Liver (tissue), 3 donors: ENCODE results near the gene ITPRID1.

Source experiments
- EGR1 ChIP-seq, 2 donors: IDR thresholded peaks; 2 replicates each; pipeline ENCODE4 v1.6.1; 2016 to 2018; ENCODE audit warnings: antibody characterized with exemption in 2 of 2, low read depth in 2 of 2
- TF ChIP-seq, protein P1 (sequence below): IDR thresholded peaks from 2 replicates; pipeline ENCODE4 v1.6.1; 2016; ENCODE audit warnings: antibody characterized with exemption
- TF ChIP-seq, protein P2 (sequence below): fragments of 150-350 bp; IDR thresholded peaks from 2 replicates; pipeline ENCODE4 v1.5.1; 2017; ENCODE audit warnings: improper control_type of control experiment, low read depth, low read length; ENCODE audit not compliant: missing input control
- donor health status: healthy.
- donor health status: healthy.

DNA sequence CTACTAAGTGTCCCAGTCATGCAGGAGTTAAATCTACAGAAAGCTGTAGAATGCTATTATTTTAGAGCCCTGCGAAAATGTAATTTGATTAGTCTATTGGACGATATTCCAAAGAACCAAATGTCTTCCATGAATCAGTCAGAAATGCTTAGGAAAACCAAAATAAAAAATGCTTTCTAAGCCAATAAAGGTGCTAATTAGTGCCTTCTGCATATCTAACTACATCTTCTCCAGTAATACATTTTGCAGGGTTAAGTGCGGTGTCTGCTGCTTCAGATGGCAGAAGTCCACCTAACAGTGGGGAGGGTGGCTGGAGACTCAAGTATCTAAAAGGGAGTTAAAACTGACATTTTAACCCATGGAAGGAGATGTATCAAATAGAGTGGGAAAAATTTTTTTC, 50.1 kb downstream of the ITPRID1 start:
- TF ChIP-seq, protein P1, sequence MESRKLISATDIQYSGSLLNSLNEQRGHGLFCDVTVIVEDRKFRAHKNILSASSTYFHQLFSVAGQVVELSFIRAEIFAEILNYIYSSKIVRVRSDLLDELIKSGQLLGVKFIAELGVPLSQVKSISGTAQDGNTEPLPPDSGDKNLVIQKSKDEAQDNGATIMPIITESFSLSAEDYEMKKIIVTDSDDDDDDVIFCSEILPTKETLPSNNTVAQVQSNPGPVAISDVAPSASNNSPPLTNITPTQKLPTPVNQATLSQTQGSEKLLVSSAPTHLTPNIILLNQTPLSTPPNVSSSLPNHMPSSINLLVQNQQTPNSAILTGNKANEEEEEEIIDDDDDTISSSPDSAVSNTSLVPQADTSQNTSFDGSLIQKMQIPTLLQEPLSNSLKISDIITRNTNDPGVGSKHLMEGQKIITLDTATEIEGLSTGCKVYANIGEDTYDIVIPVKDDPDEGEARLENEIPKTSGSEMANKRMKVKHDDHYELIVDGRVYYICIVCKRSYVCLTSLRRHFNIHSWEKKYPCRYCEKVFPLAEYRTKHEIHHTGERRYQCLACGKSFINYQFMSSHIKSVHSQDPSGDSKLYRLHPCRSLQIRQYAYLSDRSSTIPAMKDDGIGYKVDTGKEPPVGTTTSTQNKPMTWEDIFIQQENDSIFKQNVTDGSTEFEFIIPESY = no peak
- TF ChIP-seq, protein P2, sequence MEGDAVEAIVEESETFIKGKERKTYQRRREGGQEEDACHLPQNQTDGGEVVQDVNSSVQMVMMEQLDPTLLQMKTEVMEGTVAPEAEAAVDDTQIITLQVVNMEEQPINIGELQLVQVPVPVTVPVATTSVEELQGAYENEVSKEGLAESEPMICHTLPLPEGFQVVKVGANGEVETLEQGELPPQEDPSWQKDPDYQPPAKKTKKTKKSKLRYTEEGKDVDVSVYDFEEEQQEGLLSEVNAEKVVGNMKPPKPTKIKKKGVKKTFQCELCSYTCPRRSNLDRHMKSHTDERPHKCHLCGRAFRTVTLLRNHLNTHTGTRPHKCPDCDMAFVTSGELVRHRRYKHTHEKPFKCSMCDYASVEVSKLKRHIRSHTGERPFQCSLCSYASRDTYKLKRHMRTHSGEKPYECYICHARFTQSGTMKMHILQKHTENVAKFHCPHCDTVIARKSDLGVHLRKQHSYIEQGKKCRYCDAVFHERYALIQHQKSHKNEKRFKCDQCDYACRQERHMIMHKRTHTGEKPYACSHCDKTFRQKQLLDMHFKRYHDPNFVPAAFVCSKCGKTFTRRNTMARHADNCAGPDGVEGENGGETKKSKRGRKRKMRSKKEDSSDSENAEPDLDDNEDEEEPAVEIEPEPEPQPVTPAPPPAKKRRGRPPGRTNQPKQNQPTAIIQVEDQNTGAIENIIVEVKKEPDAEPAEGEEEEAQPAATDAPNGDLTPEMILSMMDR = no peak
- TF ChIP-seq EGR1 (IDR thresholded peaks at IDR 0.05; ENCODE audit: low read depth in 2 of 2) = no peak
